Prostate gland (tissue), 2 donors: ENCODE measurements around the gene FBXW7. TPM values are rescaled to one million over a fixed set of nuclear protein-coding genes. Genes with fewer than 3 reads are reported as not detected.

Experiments used
- DNase-seq: peaks from one replicate; pipeline ENCODE4 v3.0.0-alpha.2; 2019; ENCODE audit warnings: low spot score
- H3K27ac ChIP-seq, 2 donors: fragments of 200-600 bp; sonication (generic); 2 replicates each; pipeline ENCODE4 v1.5.1; 2017 to 2019
- H3K27me3 ChIP-seq: fragments of 200-600 bp; sonication (generic); replicated peaks from 2 replicates; pipeline ENCODE4 v1.5.1; 2019; ENCODE audit not compliant: insufficient read depth
- H3K36me3 ChIP-seq, 2 donors: fragments of 200-600 bp; sonication (generic); 1 replicate in 1 of 2; 2 replicates in 1 of 2; pipeline versions ENCODE4 v1.5.1 to v1.8.1; 2017 to 2019
- H3K4me1 ChIP-seq: fragments of 200-600 bp; sonication (generic); replicated peaks from 2 replicates; pipeline ENCODE4 v1.5.1; 2019
- H3K4me3 ChIP-seq, 2 donors: fragments of 200-600 bp; sonication (generic); 2 replicates each; pipeline ENCODE4 v1.5.1; 2017 to 2019
- H3K9me3 ChIP-seq: fragments of 200-600 bp; sonication (generic); 2 replicates; pipeline ENCODE4 v1.5.1; 2017
- CTCF ChIP-seq, 4 experiments: fragments of 200-600 bp in 2 of 4; fragments of 450-650 bp in 2 of 4; sonication (generic) in 2 of 4; IDR thresholded peaks; 1 replicate in 3 of 4; 2 replicates in 1 of 4; pipeline ENCODE4 v1.5.1; 2016 to 2019; ENCODE audit warnings: antibody characterized with exemption in 4 of 4, mild to moderate bottlenecking in 2 of 4, moderate library complexity in 2 of 4
- POLR2A ChIP-seq: fragments of 450-650 bp; IDR thresholded peaks from one replicate; pipeline ENCODE4 v1.6.1; 2016; ENCODE audit warnings: antibody characterized with exemption, mild to moderate bottlenecking
- POLR2AphosphoS5 ChIP-seq: sonication (generic); formaldehyde crosslinking; IDR thresholded peaks from one replicate; pipeline ENCODE4 v1.6.1; 2017; ENCODE audit warnings: antibody characterized with exemption
- WGBS: methylation state at CpG from one replicate; pipeline ENCODE4 v1.1.5; 2018; 5-methylcytosine and 5-hydroxymethylcytosine counted together
- intact Hi-C: fragments of 100-400 bp; cut with DNase I; formaldehyde crosslinking; loops from one replicate; pipeline ENCODE4 v1.14.2; 2022
- total RNA-seq, 2 donors: library from RNA; depleted of rRNA; stranded (reverse); fragments of >200 nt; gene quantifications; one replicate each; pipeline ENCODE4 v1.1.0, GENCODE V29; 2016

Gene FBXW7
- total RNA-seq, 2 donors from 2014 or later, result 21.8 to 24.9 TPM

DNA sequence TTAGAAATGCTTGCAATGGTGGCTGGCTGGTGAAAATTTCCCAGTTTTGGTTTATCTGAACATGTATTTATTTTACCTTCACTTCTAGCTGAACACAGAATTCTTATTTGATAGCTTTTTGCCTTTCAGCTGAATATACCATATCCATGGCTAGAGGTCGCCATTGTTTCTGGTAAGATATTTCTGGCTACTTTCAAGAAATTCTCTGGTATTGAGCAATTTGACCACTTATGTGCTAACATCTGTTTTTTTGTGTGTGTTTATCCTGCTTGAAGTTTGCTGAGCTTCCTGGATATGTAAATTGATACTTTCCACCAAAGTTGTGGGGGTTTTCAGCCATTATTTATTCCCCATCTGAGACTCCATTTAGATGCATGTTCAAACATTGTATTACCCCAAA, 75.4 kb downstream of the FBXW7 start:
- Histone ChIP-seq H3K36me3 (no peaks in the 10 kb centered on the region), H3K27ac (no peak overlapping the region), H3K9me3 (no peaks in the 10 kb centered on the region), H3K4me3 (no peak overlapping the region), H3K4me1 (no peaks in the 10 kb centered on the region), H3K27me3 (no peaks in the 10 kb centered on the region)
- intact Hi-C loops, result no loop called here
- WGBS, result 90% methylated on average over 1 of the region's 1 CpG
- no peak for TF ChIP-seq CTCF (IDR thresholded peaks at IDR 0.05)
- TF ChIP-seq POLR2AphosphoS5, result no peak
- no peak for DNase-seq

- TF ChIP-seq CTCF (IDR thresholded peaks at IDR 0.05), result no peak
- no peak for TF ChIP-seq POLR2A
- Histone ChIP-seq H3K4me3 (no peak overlapping the region), H3K9me3 (no peaks in the 10 kb centered on the region), H3K4me1 (no peaks in the 10 kb centered on the region), H3K27me3 (no peaks in the 10 kb centered on the region), H3K27ac (no peak overlapping the region), H3K36me3 (no peaks in the 10 kb centered on the region)
- DNase-seq, result no peak
- 92% methylated on average over 1 of the region's 1 CpG for WGBS
- intact Hi-C loops, result no loop called here
These were observed 76.6 kb downstream of the FBXW7 start for GRCh38 chr4:152459326-152459725.

DNA sequence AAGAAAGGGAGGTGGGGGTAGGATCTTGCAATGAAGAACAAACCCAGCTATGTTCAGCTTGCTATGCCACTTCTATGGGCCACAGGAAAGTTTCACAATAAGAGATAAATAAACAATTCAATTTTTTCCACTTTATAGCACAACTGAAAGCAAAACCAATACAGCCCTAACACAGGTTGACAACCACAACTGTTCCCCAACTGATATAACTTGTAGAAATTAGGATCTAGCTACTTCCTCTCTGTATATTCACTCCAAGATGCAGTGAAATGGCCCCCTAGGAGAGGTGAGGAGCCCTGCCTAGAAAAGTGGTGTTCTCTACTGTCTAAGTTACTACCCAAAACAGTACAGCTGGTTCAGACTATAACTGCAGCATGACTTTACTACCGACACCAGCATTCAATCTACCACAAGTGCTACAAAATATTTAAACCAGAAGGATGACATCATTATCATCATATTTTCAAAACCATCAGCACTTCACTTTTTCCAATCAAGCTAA, 77.0 kb downstream of the FBXW7 start:
- TF ChIP-seq POLR2AphosphoS5 (no peak), CTCF (IDR thresholded peaks at IDR 0.05) (no peak), POLR2A (no peak)
- no peaks in the 10 kb centered on the region for H3K9me3 ChIP-seq
- H3K36me3 ChIP-seq, result no peaks in the 10 kb centered on the region
- 88% methylated on average over 1 of the region's 1 CpG for WGBS
- no peak overlapping the region for H3K27ac ChIP-seq
- no peaks in the 10 kb centered on the region for H3K27me3 ChIP-seq
- H3K4me1 ChIP-seq, result no peaks in the 10 kb centered on the region
- no peak for DNase-seq
- H3K4me3 ChIP-seq, result no peak overlapping the region
- intact Hi-C loops, result no loop called here

GRCh38 chr4:152456609-152457008, 79.3 kb downstream of the FBXW7 start:
- Histone ChIP-seq H3K9me3 (no peaks in the 10 kb centered on the region), H3K4me1 (no peaks in the 10 kb centered on the region), H3K36me3 (no peaks in the 10 kb centered on the region), H3K4me3 (no peak overlapping the region), H3K27ac (no peak overlapping the region), H3K27me3 (no peaks in the 10 kb centered on the region)
- DNase-seq, result no peak
- intact Hi-C loops, result no loop called here
- WGBS, result 88% methylated on average over 2 of the region's 2 CpGs
- TF ChIP-seq CTCF (IDR thresholded peaks at IDR 0.05), result no peak

DNA sequence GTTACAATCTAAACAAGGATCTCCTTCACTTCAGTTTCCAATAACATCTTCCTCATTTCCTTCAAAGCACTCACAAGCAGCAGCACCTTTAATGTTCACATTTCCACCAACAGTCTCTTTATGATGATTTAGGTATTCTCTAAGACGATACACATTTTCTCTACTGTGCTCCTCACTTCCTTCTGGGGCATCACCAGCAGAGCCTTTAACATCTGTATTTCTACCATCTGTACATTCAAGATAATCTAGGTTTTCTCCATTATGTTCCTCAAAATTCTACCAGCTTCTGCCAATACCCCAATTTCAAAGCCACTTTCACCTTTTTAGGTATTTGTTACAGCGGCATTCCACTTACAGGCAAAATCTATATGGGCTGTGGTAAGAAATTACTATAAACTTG, 80.6 kb downstream of the FBXW7 start:
- no peak overlapping the region for H3K4me3 ChIP-seq
- 82% methylated on average over 2 of the region's 2 CpGs for WGBS
- H3K4me1 ChIP-seq, result no peaks in the 10 kb centered on the region
- TF ChIP-seq POLR2A (no peak), POLR2AphosphoS5 (no peak)
- intact Hi-C loops, result no loop called here
- no peak for DNase-seq
- H3K27me3 ChIP-seq, result no peaks in the 10 kb centered on the region
- no peaks in the 10 kb centered on the region for H3K9me3 ChIP-seq
- H3K27ac ChIP-seq, result no peak overlapping the region
- no peaks in the 10 kb centered on the region for H3K36me3 ChIP-seq
